HCT116 (cell line): ENCODE data around the gene SDCCAG8. TPM values are rescaled to one million over a fixed set of nuclear protein-coding genes. Genes with fewer than 3 reads are reported as not detected.

ENCODE experiments used
- ATAC-seq: fragments of 200-7000 bp; cut with Tn5 transposase; 2 replicates; pipeline ENCODE4 v1.9.1; 2020; ENCODE audit warnings: mild to moderate bottlenecking, moderate library complexity
- BruUV-seq: library from RNA; stranded (reverse); fragments of 400-500 nt; replicated peaks from 2 replicates; lab custom pipeline; 2021; lab: Mats Ljungman, UMichigan
- CTCF ChIA-PET: fragments of 300-600 bp; sonication (Branson Sonifier 250); formaldehyde crosslinking; loops from one replicate; lab custom pipeline; 2021; ENCODE audit warnings: antibody characterized with exemption; lab: Charles Lee
- POLR2A ChIA-PET: fragments of 300-600, 350-600 bp; sonication (Branson Sonifier 250); formaldehyde crosslinking; loops from one replicate; lab custom pipeline; 2021; ENCODE audit warnings: antibody characterized with exemption; lab: Charles Lee
- RAD21 ChIA-PET, 2 experiments: fragments of 300-600 bp; sonication (Branson Sonifier 250); formaldehyde crosslinking; loops; one replicate each; lab custom pipeline; 2023; ENCODE audit warnings: low total read pairs in 2 of 2; ENCODE audit not compliant: uncharacterized antibody in 2 of 2, unreplicated experiment in 2 of 2, low non-redundant PET in 1 of 2; lab: Charles Lee
- DNase-seq: peaks from one replicate; pipeline ENCODE4 v3.0.0-alpha.2; 2010; ENCODE audit warnings: low read depth, low spot score
- H2AFZ ChIP-seq: fragments of 200-600 bp; shearing (Covaris generic), sonication (generic); 2 replicates; pipeline ENCODE4 v1.6.1; 2017; ENCODE audit warnings: low read depth, mixed run types, mixed read lengths, antibody characterized with exemption, low read length; ENCODE audit not compliant: poor library complexity, severe bottlenecking
- H3K27ac ChIP-seq: 2 replicates; pipeline ENCODE4 v1.5.1; 2012; ENCODE audit warnings: low read depth, low read length
- H3K27me3 ChIP-seq: fragments of 200-600 bp; sonication (generic); 2 replicates; pipeline ENCODE4 v1.6.1; 2016; ENCODE audit warnings: mixed run types, low read length, mixed read lengths; ENCODE audit not compliant: insufficient read depth
- H3K36me3 ChIP-seq, 2 experiments: fragments of 200-500 bp in 1 of 2; fragments of 200-600 bp in 1 of 2; sonication (Bioruptor generic) in 1 of 2; sonication (generic) in 1 of 2; 2 replicates each; pipeline versions ENCODE4 v1.5.1 to v1.6.1; 2014 to 2016; ENCODE audit warnings: low read length in 2 of 2, inconsistent platforms in 1 of 2, mixed read lengths in 1 of 2, mixed run types in 1 of 2; ENCODE audit not compliant: insufficient read depth in 2 of 2, control insufficient read depth in 1 of 2
- H3K4me1 ChIP-seq, 2 experiments: fragments of 200-600 bp in 1 of 2; sonication (generic) in 1 of 2; 2 replicates each; pipeline versions ENCODE4 v1.5.1 to v1.6.1; 2012 to 2017; ENCODE audit warnings: low read length in 2 of 2, inconsistent platforms in 1 of 2, mild to moderate bottlenecking in 1 of 2, mixed read lengths in 1 of 2, mixed run types in 1 of 2, moderate library complexity in 1 of 2; ENCODE audit not compliant: insufficient read depth in 2 of 2, control insufficient read depth in 1 of 2
- H3K4me2 ChIP-seq: fragments of 200-600 bp; sonication (generic); 2 replicates; pipeline ENCODE4 v1.6.1; 2017; ENCODE audit warnings: mixed run types, low read length, mixed read lengths
- H3K4me3 ChIP-seq, 2 experiments: fragments of 200-600 bp in 1 of 2; sonication (generic) in 1 of 2; replicated peaks in 1 of 2; 2 replicates each; pipeline ENCODE4 v1.5.1; 2011 to 2016; ENCODE audit warnings: low read length in 2 of 2, control low read depth in 1 of 2, low read depth in 1 of 2, mild to moderate bottlenecking in 1 of 2, mixed read lengths in 1 of 2, mixed run types in 1 of 2
- H3K79me2 ChIP-seq: fragments of 200-600 bp; sonication (generic); 2 replicates; pipeline ENCODE4 v1.6.1; 2017; ENCODE audit warnings: mild to moderate bottlenecking, mixed run types, low read length, moderate library complexity, mixed read lengths; ENCODE audit not compliant: insufficient read depth
- H3K9ac ChIP-seq: fragments of 200-600 bp; sonication (generic); 2 replicates; pipeline ENCODE4 v1.6.1; 2016; ENCODE audit warnings: low read length, mixed read lengths
- H3K9me2 ChIP-seq: fragments of 200-600 bp; sonication (generic), shearing (Covaris generic); 2 replicates; pipeline ENCODE4 v1.6.1; 2017; ENCODE audit warnings: mixed run types, mild to moderate bottlenecking, moderate library complexity; ENCODE audit not compliant: insufficient read depth
- H3K9me3 ChIP-seq, 2 experiments: fragments of 200-500 bp in 1 of 2; fragments of 200-600 bp in 1 of 2; sonication (Bioruptor generic) in 1 of 2; sonication (generic) in 1 of 2; 2 replicates each; pipeline ENCODE4 v1.6.1; 2014 to 2017; ENCODE audit warnings: low read length in 2 of 2, mixed read lengths in 2 of 2, inconsistent platforms in 1 of 2, low read depth in 1 of 2, mild to moderate bottlenecking in 1 of 2, mixed run types in 1 of 2, moderate library complexity in 1 of 2; ENCODE audit not compliant: control insufficient read depth in 1 of 2, insufficient read depth in 1 of 2
- H4K20me1 ChIP-seq: fragments of 200-600 bp; sonication (generic), shearing (Covaris generic); 2 replicates; pipeline ENCODE4 v1.6.1; 2017; ENCODE audit warnings: mixed run types, mild to moderate bottlenecking, moderate library complexity; ENCODE audit not compliant: insufficient read depth
- ATF3 ChIP-seq: IDR thresholded peaks from 2 replicates; pipeline ENCODE4 v1.6.1; 2012
- CBX3 ChIP-seq: IDR thresholded peaks from 2 replicates; pipeline ENCODE4 v1.6.1; 2012; ENCODE audit warnings: low read depth
- CEBPB ChIP-seq: IDR thresholded peaks from 2 replicates; pipeline ENCODE4 v1.6.1; 2012; ENCODE audit warnings: low read depth
- CTCF ChIP-seq, 3 experiments: fragments of 200-600 bp in 1 of 3; sonication (generic) in 1 of 3; IDR thresholded peaks in 2 of 3; conservative IDR thresholded peaks in 1 of 3; 2 replicates each; pipeline ENCODE4 v1.5.1; 2012 to 2017; ENCODE audit warnings: low read depth in 2 of 3, low read length in 2 of 3, antibody characterized with exemption in 1 of 3, borderline replicate concordance in 1 of 3, control low read depth in 1 of 3, mild to moderate bottlenecking in 1 of 3, mixed read lengths in 1 of 3, mixed run types in 1 of 3, moderate library complexity in 1 of 3; ENCODE audit not compliant: insufficient read depth in 1 of 3
- ELF1 ChIP-seq: IDR thresholded peaks from 2 replicates; pipeline ENCODE4 v1.6.1; 2012; ENCODE audit warnings: low read depth, borderline replicate concordance
- EZH2 ChIP-seq: fragments of 200-600 bp; sonication (generic); IDR thresholded peaks from 2 replicates; pipeline ENCODE4 v1.6.1; 2017; ENCODE audit warnings: antibody characterized with exemption, mixed run types
- JUND ChIP-seq: IDR thresholded peaks from 2 replicates; pipeline ENCODE4 v1.6.1; 2012
- MAX ChIP-seq: IDR thresholded peaks from 2 replicates; pipeline ENCODE4 v1.6.1; 2012
- POLR2A ChIP-seq: IDR thresholded peaks from 2 replicates; pipeline ENCODE4 v1.7.0; 2011; ENCODE audit warnings: borderline replicate concordance; ENCODE audit not compliant: insufficient read depth, insufficient read length; ENCODE audit errors: extremely low read depth
- SIN3A ChIP-seq: IDR thresholded peaks from 2 replicates; pipeline ENCODE4 v1.6.1; 2012; ENCODE audit warnings: low read depth
- SP1 ChIP-seq: IDR thresholded peaks from 2 replicates; pipeline ENCODE4 v1.6.1; 2012; ENCODE audit warnings: low read depth
- SRF ChIP-seq: IDR thresholded peaks from 2 replicates; pipeline ENCODE4 v1.6.1; 2012; ENCODE audit warnings: low read depth
- YY1 ChIP-seq: IDR thresholded peaks from 2 replicates; pipeline ENCODE4 v1.6.1; 2011; ENCODE audit warnings: low read length, low read depth, moderate library complexity, mild to moderate bottlenecking; ENCODE audit not compliant: insufficient replicate concordance; ENCODE audit errors: extremely low read depth
- intact Hi-C: fragments of 100-400 bp; cut with micrococcal nuclease; formaldehyde crosslinking; loops from 2 replicates; pipeline ENCODE4 v1.10.0; 2022
- total RNA-seq: library from RNA; stranded (reverse); gene quantifications from one replicate; pipeline ENCODE4 v1.2.1, GENCODE V29; 2021; ENCODE audit not compliant: unreplicated experiment

SDCCAG8 gene
- total RNA-seq, 1 experiment from 2014 or later: 38.2 TPM

GRCh38 chr1:243268751-243269460 is 13.1 kb downstream of the SDCCAG8 start:
- Histone ChIP-seq H3K27me3 (no peaks in the 10 kb centered on the region), H3K4me2 (peak overlapping the region; percentile 73), H3K4me3 (peak overlapping the region; percentile 44 to 51), H3K9me3 (no peaks in the 10 kb centered on the region), H3K79me2 (peaks cover 8% of the 10 kb centered on the region), H2AFZ (no peak overlapping the region), H3K4me1 (peaks cover 27 to 60% of the 10 kb centered on the region in 2 experiments), H3K27ac (peak overlapping the region; percentile 94), H3K36me3 (no peaks in the 10 kb centered on the region), H4K20me1 (no peaks in the 10 kb centered on the region), H3K9me2 (no peaks in the 10 kb centered on the region), H3K9ac (peak overlapping the region; percentile 61)
- DNase-seq: no peak
- RAD21 ChIA-PET: no interaction called here
- no TSS peak for BruUV-seq
- TF ChIP-seq CTCF (IDR thresholded peaks at IDR 0.05 in 2 of 3, conservative IDR thresholded peaks at IDR 0.05 in 1 of 3; ENCODE audit: borderline replicate concordance in 1 of 3, insufficient read depth in 1 of 3, low read depth in 2 of 3, low read length in 2 of 3) (0 out of 6 replicates have a peak, but pooled peaks of 1 of the 3 experiments have one; percentile 13), SRF (no peak)
- peak; percentile 64 for ATAC-seq
- POLR2A ChIA-PET: interaction anchor here (2.1 kb wide), 1 partner anchor 13 kb away, joined by 12 read pairs; the partner anchor contains the start of genes CEP170 and SDCCAG8
- CTCF ChIA-PET: no interaction called here
- intact Hi-C loops: loop anchor here (2.0 kb wide), 1 partner anchor 14 kb away; the partner anchor contains the start of gene CEP170

GRCh38 chr1:243269461-243269801 is 13.6 kb downstream of the SDCCAG8 start:
- DNase-seq: no peak
- H3K9me3 ChIP-seq: no peaks in the 10 kb centered on the region
- H3K4me3 ChIP-seq: peak overlapping the region; percentile 44 to 51; a peak in 3 of 4 replicates
- intact Hi-C loops: loop anchor here (2.0 kb wide), 1 partner anchor 15 kb away; the partner anchor contains the start of gene CEP170
- H3K9me2 ChIP-seq: no peaks in the 10 kb centered on the region
- 0 out of 2 replicates have a peak, but pooled peaks have one; percentile 15 for ATAC-seq
- RAD21 ChIA-PET: no interaction called here
- H3K36me3 ChIP-seq: no peaks in the 10 kb centered on the region
- H3K27me3 ChIP-seq: no peaks in the 10 kb centered on the region
- H3K27ac ChIP-seq: peak overlapping the region; percentile 94
- TF ChIP-seq SP1: no peak
- no peak for TF ChIP-seq JUND
- no peak for TF ChIP-seq YY1
- TF ChIP-seq SIN3A: no peak
- no peak for TF ChIP-seq EZH2
- TF ChIP-seq CEBPB: no peak
- TF ChIP-seq MAX: no peak
- no peak for TF ChIP-seq POLR2A
- TF ChIP-seq CBX3: no peak
- no peak for TF ChIP-seq ELF1
- TF ChIP-seq ATF3: no peak
- H4K20me1 ChIP-seq: no peaks in the 10 kb centered on the region
- no peak overlapping the region for H2AFZ ChIP-seq
- H3K4me2 ChIP-seq: peak overlapping the region; percentile 73
- peak overlapping the region; percentile 61 for H3K9ac ChIP-seq
- CTCF ChIA-PET: no interaction called here
- POLR2A ChIA-PET: interaction anchor here (0.5 to 2.1 kb wide), 2 partner anchors 14 to 55 kb away, joined by 3 to 12 read pairs; partner anchors contain the start of genes CEP170 and SDCCAG8
- H3K79me2 ChIP-seq: peaks cover 8% of the 10 kb centered on the region
- peaks cover 27 to 60% of the 10 kb centered on the region in 2 experiments for H3K4me1 ChIP-seq
- no TSS peak for BruUV-seq
